ENCODE results near the gene PGC.

PGC gene

DNA sequence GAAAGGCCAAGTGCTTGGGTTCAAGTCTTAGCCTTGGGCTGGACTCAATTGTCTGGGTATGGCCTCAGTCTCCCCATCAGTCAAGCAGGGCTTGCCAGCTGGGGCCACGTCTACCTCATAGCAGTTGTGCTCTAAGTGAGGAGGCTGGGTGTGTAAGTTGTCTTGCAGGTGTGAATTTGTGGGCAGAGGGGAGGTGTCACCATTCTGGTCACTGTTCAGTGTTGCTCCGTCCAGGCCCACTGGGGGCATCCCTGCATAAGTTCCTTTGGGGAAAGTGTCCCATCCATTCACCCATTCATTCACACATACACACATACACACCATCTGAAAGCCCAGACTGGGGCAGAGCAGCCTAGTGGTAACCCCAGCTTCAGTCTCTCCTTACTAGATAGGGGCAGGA lies 48.1 kb downstream of the PGC start:
- no peak overlapping the region for H3K9ac ChIP-seq (ENCODE audit: low read length in 5 of 5)
- no peaks in the 10 kb centered on the region for H3K9me3 ChIP-seq (ENCODE audit: control insufficient read depth in 5 of 5, low read length in 5 of 5)
- no peaks in the 10 kb centered on the region for H3K27me3 ChIP-seq (ENCODE audit: control insufficient read depth in 5 of 5, insufficient read depth in 4 of 5, low read length in 5 of 5)
- peaks cover 0 to 23% (median 10%) of the 10 kb centered on the region in 5 donors for H3K36me3 ChIP-seq (ENCODE audit: control insufficient read depth in 5 of 5, insufficient read depth in 5 of 5, low read length in 5 of 5)
- no peak overlapping the region for H3K4me3 ChIP-seq (ENCODE audit: low read depth in 1 of 5, low read length in 5 of 5)
- H3K27ac ChIP-seq (ENCODE audit: low read depth, low read length) = peak overlapping the region; percentile 30
- peaks cover 2 to 39% (median 13%) of the 10 kb centered on the region in 5 donors for H3K4me1 ChIP-seq (ENCODE audit: control insufficient read depth in 5 of 5, insufficient read depth in 5 of 5, low read length in 5 of 5)

DNA sequence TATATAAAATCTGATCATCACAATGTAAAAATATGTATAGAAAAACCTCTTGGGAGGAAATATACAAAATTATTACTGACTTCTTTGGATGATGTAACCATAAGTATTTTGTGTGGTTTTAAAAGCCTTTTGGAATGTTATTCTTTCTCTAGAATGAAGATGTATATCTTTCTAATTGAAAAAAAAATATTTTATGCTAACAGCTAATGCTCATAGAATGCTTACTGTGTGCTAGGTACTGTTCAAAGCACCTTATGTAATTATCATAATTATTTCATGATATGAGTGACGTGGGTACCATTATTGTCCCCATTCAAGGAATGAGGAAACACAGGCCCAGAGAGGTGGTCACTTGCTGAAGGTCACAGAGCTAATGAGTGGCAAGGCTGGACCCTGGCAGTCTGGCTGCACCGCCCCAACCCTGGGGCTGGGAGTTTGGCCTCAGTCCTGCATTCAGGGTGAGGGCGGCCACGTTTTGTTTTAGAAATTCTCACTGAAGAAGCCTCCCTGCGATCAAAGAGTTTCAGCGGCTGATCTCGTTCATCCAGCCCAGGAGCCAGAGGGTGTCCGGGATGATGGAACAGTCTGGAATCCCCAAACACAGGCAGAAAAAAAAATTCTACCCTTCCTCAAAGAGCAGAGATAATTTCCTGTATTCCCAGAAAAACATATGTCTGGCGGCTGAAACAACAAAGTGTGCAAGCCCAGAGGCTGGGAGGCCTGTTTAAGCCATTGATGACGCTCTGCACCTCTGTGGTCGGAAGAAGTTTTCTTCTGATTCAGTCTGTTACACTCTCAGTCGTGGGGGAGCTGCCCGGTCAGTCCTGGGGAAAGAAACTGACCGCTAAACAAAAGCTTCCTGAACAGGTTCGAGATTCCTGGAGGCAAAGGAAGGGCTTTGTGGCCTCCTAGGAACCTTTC lies 49.1 kb downstream of the PGC start:
- H3K4me1 ChIP-seq (ENCODE audit: control insufficient read depth in 5 of 5, insufficient read depth in 5 of 5, low read length in 5 of 5) = peaks cover 2 to 36% (median 12%) of the 10 kb centered on the region in 5 donors
- H3K4me3 ChIP-seq (ENCODE audit: low read depth in 1 of 5, low read length in 5 of 5) = no peak overlapping the region
- H3K27ac ChIP-seq (ENCODE audit: low read depth, low read length) = peak overlapping the region; percentile 30
- H3K9me3 ChIP-seq (ENCODE audit: control insufficient read depth in 5 of 5, low read length in 5 of 5) = no peaks in the 10 kb centered on the region
- peaks cover 0 to 23% (median 9%) of the 10 kb centered on the region in 5 donors for H3K36me3 ChIP-seq (ENCODE audit: control insufficient read depth in 5 of 5, insufficient read depth in 5 of 5, low read length in 5 of 5)
- no peak overlapping the region for H3K9ac ChIP-seq (ENCODE audit: low read length in 5 of 5)
- no peaks in the 10 kb centered on the region for H3K27me3 ChIP-seq (ENCODE audit: control insufficient read depth in 5 of 5, insufficient read depth in 4 of 5, low read length in 5 of 5)

DNA sequence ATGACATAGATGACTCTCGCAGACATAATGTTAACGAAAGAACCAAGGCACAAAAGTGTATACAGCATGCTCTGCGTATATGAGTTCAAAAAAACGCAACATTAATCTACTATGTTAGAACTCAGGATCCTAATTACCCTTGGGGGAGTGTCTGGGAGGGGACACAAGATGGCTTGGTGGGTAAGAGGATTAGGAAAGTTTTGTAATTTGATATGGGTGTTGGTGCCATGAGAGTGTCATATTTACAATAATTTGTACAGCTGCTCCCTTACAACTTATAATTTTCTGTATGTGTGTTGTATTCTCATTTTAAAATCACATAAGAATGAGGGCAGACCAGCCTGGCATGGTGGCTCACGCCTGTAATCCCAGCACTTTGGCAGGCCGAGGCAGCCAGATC lies 50.4 kb downstream of the PGC start:
- Histone ChIP-seq H3K9me3 (ENCODE audit: control insufficient read depth in 5 of 5, low read length in 5 of 5) (no peaks in the 10 kb centered on the region), H3K4me3 (ENCODE audit: low read depth in 1 of 5, low read length in 5 of 5) (no peak overlapping the region), H3K27me3 (ENCODE audit: control insufficient read depth in 5 of 5, insufficient read depth in 4 of 5, low read length in 5 of 5) (no peaks in the 10 kb centered on the region), H3K27ac (ENCODE audit: low read depth, low read length) (no peak overlapping the region), H3K36me3 (ENCODE audit: control insufficient read depth in 5 of 5, insufficient read depth in 5 of 5, low read length in 5 of 5) (peaks cover 0 to 13% (median 2%) of the 10 kb centered on the region in 5 donors), H3K9ac (ENCODE audit: low read length in 5 of 5) (no peak overlapping the region), H3K4me1 (ENCODE audit: control insufficient read depth in 5 of 5, insufficient read depth in 5 of 5, low read length in 5 of 5) (peaks cover 2 to 33% (median 13%) of the 10 kb centered on the region in 5 donors)

DNA sequence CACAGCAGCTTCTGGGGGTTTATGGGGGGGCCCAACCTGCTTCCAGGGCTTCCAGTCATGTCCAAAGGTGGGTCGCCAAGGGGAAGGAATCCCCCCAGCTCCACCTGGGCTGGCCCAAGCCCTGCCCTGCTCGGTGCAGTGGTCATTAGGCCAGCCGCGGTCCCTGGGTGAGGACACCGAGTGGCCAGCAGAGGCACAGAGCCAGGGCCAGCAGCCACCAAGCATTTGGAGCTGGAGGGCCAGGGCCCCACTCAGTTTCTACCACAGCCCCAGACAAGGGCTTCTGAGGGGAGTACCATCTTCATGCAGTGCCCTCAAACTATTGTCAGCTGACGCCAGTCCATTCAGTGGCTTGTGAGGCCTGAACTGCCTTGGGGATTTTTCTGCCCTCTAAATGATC lies 51.4 kb downstream of the PGC start:
- H3K9ac ChIP-seq (ENCODE audit: low read length in 5 of 5) = no peak overlapping the region
- no peak overlapping the region for H3K4me3 ChIP-seq (ENCODE audit: low read depth in 1 of 5, low read length in 5 of 5)
- no peaks in the 10 kb centered on the region for H3K27me3 ChIP-seq (ENCODE audit: control insufficient read depth in 5 of 5, insufficient read depth in 4 of 5, low read length in 5 of 5)
- H3K9me3 ChIP-seq (ENCODE audit: control insufficient read depth in 5 of 5, low read length in 5 of 5) = no peaks in the 10 kb centered on the region
- H3K36me3 ChIP-seq (ENCODE audit: control insufficient read depth in 5 of 5, insufficient read depth in 5 of 5, low read length in 5 of 5) = peaks cover 0 to 20% (median 7%) of the 10 kb centered on the region in 5 donors
- H3K4me1 ChIP-seq (ENCODE audit: control insufficient read depth in 5 of 5, insufficient read depth in 5 of 5, low read length in 5 of 5) = peaks cover 0 to 25% (median 9%) of the 10 kb centered on the region in 5 donors
- no peak overlapping the region for H3K27ac ChIP-seq (ENCODE audit: low read depth, low read length)

DNA sequence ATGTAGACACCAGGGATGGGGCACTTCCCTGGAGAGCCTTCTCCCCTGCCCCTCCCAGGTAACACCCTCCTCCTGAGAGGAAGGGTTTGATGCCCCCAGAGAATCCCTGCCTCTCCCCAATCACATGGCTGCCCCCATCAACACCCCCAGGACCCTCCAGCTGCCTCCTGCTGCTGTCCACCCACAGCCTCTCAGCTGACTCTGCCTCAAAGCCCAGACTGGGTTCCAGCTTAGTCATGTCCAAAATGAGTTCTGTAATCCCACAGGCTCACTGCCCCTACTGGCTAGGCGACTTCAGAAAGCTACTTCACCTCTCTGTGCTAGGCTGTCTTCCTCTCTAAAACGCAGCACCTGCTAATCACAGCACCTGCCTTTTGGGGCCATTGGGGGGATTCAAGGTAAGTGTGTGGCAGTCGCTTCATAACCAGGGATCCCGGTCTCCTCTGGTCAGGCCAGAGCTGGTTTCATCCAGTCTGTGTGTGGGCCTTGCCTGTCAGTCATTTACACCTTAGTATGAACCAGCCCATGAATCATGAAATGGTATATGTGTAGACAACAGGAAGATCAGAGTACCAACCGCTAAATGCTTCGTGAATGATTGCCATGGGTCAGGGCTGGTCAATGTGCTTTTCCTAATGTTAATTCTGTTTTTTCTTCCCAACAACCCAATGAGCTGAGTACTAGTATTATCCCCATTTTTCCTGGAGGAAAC lies 52.2 kb downstream of the PGC start:
- H3K27me3 ChIP-seq (ENCODE audit: control insufficient read depth in 5 of 5, insufficient read depth in 4 of 5, low read length in 5 of 5) = no peaks in the 10 kb centered on the region
- peak overlapping the region in 1 of 5 donors; percentile 13 for H3K9ac ChIP-seq (ENCODE audit: low read length in 5 of 5)
- H3K4me1 ChIP-seq (ENCODE audit: control insufficient read depth in 5 of 5, insufficient read depth in 5 of 5, low read length in 5 of 5) = peaks cover 0 to 20% (median 4%) of the 10 kb centered on the region in 5 donors
- H3K9me3 ChIP-seq (ENCODE audit: control insufficient read depth in 5 of 5, low read length in 5 of 5) = no peaks in the 10 kb centered on the region
- no peak overlapping the region for H3K27ac ChIP-seq (ENCODE audit: low read depth, low read length)
- no peak overlapping the region for H3K4me3 ChIP-seq (ENCODE audit: low read depth in 1 of 5, low read length in 5 of 5)
- peaks cover 0 to 27% (median 14%) of the 10 kb centered on the region in 5 donors for H3K36me3 ChIP-seq (ENCODE audit: control insufficient read depth in 5 of 5, insufficient read depth in 5 of 5, low read length in 5 of 5)

DNA sequence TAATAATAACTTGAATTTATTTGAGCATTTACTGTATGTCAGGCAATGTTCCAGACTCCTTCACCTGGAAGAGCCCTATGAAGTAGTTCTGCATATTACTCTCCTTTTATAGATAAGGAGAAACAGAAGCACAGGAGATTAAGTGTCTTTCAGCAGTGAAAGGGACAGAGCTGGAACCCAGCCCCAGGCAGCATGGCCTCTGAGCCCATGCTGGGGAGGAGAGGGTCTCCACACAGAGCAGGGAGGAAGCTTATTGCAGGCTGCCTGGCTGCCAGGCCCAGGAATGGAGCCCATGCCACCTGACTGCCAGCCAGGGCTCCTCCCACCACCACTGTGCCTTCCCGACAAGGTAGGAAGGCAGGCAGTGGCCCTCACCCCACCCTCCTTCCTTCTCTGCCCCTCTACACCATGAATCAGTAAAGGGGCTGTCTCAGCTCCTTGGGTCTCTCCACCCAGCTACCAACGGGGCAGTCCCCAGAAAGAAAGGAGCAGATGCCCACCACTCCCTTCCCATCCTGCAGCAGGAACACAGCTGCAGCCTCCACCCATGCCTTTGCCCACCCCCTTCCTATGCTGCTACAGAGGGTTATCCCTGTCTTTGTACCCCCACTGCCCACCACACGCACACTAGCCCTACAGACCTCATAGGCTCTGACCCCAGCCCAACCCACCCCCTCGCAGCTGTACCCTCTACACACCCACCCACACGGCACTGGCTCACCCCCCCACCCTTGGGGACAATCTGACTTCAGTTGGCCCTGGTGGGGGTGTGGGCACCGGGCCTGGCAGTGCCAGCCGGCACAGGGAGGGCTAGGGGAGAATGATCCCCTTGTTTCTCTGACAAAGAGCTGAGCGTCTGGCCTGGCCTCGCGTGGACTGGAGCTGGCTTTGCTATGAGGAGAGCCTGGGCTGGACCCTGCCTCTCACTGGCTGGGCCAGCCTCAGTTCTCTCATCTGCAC lies 53.6 kb downstream of the PGC start:
- peaks cover 0 to 16% (median 13%) of the 10 kb centered on the region in 5 donors for H3K4me1 ChIP-seq (ENCODE audit: control insufficient read depth in 5 of 5, insufficient read depth in 5 of 5, low read length in 5 of 5)
- H3K9ac ChIP-seq (ENCODE audit: low read length in 5 of 5) = no peak overlapping the region
- no peaks in the 10 kb centered on the region for H3K9me3 ChIP-seq (ENCODE audit: control insufficient read depth in 5 of 5, low read length in 5 of 5)
- H3K27me3 ChIP-seq (ENCODE audit: control insufficient read depth in 5 of 5, insufficient read depth in 4 of 5, low read length in 5 of 5) = no peaks in the 10 kb centered on the region
- H3K27ac ChIP-seq (ENCODE audit: low read depth, low read length) = no peak overlapping the region
- H3K4me3 ChIP-seq (ENCODE audit: low read depth in 1 of 5, low read length in 5 of 5) = no peak overlapping the region
- peaks cover 0 to 30% (median 17%) of the 10 kb centered on the region in 5 donors for H3K36me3 ChIP-seq (ENCODE audit: control insufficient read depth in 5 of 5, insufficient read depth in 5 of 5, low read length in 5 of 5)

DNA sequence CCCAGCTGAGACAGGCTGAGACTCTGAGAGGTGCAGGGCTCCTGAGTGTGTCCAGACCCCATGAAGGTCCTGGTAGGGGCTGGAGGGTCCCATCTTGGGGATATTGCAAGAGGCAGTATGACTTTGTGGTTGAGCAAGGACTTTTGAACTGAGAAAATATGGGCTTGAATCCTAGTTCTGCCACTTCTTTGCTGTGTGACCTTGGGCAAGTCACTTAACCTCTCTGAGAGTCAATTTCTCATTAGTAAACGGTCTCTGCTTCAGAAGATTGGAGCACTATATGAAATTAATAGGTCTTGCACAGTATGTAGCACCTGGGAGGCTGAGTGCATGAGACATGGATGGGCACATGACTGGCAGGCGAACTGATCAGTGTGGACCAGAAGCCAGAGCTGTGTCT lies 54.5 kb downstream of the PGC start:
- H3K4me3 ChIP-seq (ENCODE audit: low read depth in 1 of 5, low read length in 5 of 5) = no peak overlapping the region
- H3K36me3 ChIP-seq (ENCODE audit: control insufficient read depth in 5 of 5, insufficient read depth in 5 of 5, low read length in 5 of 5) = peaks cover 0 to 35% (median 23%) of the 10 kb centered on the region in 5 donors
- no peaks in the 10 kb centered on the region for H3K27me3 ChIP-seq (ENCODE audit: control insufficient read depth in 5 of 5, insufficient read depth in 4 of 5, low read length in 5 of 5)
- no peak overlapping the region for H3K27ac ChIP-seq (ENCODE audit: low read depth, low read length)
- H3K9me3 ChIP-seq (ENCODE audit: control insufficient read depth in 5 of 5, low read length in 5 of 5) = no peaks in the 10 kb centered on the region
- no peak overlapping the region for H3K9ac ChIP-seq (ENCODE audit: low read length in 5 of 5)
- peaks cover 0 to 23% (median 15%) of the 10 kb centered on the region in 5 donors for H3K4me1 ChIP-seq (ENCODE audit: control insufficient read depth in 5 of 5, insufficient read depth in 5 of 5, low read length in 5 of 5)

DNA sequence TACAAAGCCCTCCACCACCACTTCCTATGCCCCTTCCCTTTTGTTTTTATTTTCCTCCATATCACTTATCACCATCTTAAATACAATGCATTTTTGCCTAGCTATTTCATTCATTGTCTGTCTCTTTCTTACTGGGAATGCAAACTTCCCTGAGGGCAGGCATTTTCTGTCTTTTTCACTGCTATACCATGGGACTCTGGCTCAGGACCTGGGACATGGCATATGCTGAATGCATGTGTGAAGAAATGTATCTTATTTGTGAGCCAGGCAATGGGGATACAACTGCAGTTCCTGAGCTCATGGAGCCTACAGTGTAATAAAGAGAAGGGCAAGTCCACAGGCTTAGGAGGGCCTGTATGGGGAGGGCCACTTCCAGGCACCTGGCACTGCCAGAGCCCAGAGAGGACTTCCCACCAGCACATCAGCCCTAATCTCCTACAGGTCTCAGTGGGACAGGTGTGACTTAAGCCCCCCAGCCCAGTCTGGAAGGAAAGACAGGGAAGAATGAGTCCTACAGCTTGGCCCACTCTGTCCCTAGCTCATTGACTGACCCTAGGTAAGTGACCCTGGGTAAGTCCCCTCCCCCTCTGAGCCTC lies 55.0 kb downstream of the PGC start:
- Histone ChIP-seq H3K4me1 (ENCODE audit: control insufficient read depth in 5 of 5, insufficient read depth in 5 of 5, low read length in 5 of 5) (peaks cover 0 to 23% (median 15%) of the 10 kb centered on the region in 5 donors), H3K36me3 (ENCODE audit: control insufficient read depth in 5 of 5, insufficient read depth in 5 of 5, low read length in 5 of 5) (peaks cover 0 to 40% (median 28%) of the 10 kb centered on the region in 5 donors), H3K4me3 (ENCODE audit: low read depth in 1 of 5, low read length in 5 of 5) (no peak overlapping the region), H3K27ac (ENCODE audit: low read depth, low read length) (no peak overlapping the region), H3K9ac (ENCODE audit: low read length in 5 of 5) (no peak overlapping the region), H3K27me3 (ENCODE audit: control insufficient read depth in 5 of 5, insufficient read depth in 4 of 5, low read length in 5 of 5) (no peaks in the 10 kb centered on the region), H3K9me3 (ENCODE audit: control insufficient read depth in 5 of 5, low read length in 5 of 5) (no peaks in the 10 kb centered on the region)

DNA sequence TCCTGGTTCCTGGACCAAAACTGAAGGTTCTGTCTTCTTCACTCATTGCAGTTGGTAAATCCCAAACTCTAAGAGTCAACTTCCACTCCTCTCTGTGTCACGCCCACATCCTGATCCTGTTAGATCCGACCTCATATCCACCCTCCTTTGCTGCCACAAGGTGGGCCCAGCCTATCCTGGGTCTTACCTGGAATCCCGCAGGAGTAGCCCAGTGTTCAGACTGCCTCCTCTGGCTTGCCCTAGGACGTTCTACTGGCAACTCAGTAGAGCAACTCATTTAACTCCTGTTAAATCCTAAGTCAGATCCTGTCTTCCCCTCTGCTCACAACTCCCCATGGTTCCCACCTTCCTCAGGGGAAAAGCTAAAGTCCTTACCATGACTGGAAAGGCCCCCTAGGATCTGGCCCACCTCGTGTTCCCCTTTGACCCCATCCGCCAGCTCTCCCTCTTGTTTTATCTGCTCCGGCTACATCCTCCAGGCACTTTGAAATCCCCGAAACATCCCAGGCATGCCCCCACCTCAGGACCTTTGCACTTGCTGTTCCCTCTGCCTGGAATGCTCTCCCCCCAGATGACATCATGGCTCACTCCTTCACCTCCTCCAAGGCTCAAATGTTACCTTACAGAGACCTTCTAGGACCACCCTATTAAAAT lies 55.6 kb downstream of the PGC start:
- Histone ChIP-seq H3K9ac (ENCODE audit: low read length in 5 of 5) (no peak overlapping the region), H3K4me3 (ENCODE audit: low read depth in 1 of 5, low read length in 5 of 5) (no peak overlapping the region), H3K27ac (ENCODE audit: low read depth, low read length) (no peak overlapping the region), H3K27me3 (ENCODE audit: control insufficient read depth in 5 of 5, insufficient read depth in 4 of 5, low read length in 5 of 5) (no peaks in the 10 kb centered on the region), H3K9me3 (ENCODE audit: control insufficient read depth in 5 of 5, low read length in 5 of 5) (no peaks in the 10 kb centered on the region), H3K4me1 (ENCODE audit: control insufficient read depth in 5 of 5, insufficient read depth in 5 of 5, low read length in 5 of 5) (peaks cover 0 to 23% (median 15%) of the 10 kb centered on the region in 5 donors), H3K36me3 (ENCODE audit: control insufficient read depth in 5 of 5, insufficient read depth in 5 of 5, low read length in 5 of 5) (peaks cover 0 to 47% (median 31%) of the 10 kb centered on the region in 5 donors)

Measured in subcutaneous abdominal adipose tissue (tissue), 5 donors.